Stimulated activated CD4-positive, alpha-beta T cell treated with anti-CD3 and anti-CD28 coated beads, Interleukin-4, amount 100 ng/mL, for 4 hours (primary cell): ENCODE results near the gene STING1.
"Not testable (repeated sequence)": the region's sequence is repeated elsewhere in the genome, so short reads cannot be mapped to it uniquely, and the experiment has no call there.

Experiments used
- DNase-seq, 2 experiments: peaks; one replicate each; pipeline ENCODE4 v3.0.0-alpha.2; 2020

The STING1 gene

DNA sequence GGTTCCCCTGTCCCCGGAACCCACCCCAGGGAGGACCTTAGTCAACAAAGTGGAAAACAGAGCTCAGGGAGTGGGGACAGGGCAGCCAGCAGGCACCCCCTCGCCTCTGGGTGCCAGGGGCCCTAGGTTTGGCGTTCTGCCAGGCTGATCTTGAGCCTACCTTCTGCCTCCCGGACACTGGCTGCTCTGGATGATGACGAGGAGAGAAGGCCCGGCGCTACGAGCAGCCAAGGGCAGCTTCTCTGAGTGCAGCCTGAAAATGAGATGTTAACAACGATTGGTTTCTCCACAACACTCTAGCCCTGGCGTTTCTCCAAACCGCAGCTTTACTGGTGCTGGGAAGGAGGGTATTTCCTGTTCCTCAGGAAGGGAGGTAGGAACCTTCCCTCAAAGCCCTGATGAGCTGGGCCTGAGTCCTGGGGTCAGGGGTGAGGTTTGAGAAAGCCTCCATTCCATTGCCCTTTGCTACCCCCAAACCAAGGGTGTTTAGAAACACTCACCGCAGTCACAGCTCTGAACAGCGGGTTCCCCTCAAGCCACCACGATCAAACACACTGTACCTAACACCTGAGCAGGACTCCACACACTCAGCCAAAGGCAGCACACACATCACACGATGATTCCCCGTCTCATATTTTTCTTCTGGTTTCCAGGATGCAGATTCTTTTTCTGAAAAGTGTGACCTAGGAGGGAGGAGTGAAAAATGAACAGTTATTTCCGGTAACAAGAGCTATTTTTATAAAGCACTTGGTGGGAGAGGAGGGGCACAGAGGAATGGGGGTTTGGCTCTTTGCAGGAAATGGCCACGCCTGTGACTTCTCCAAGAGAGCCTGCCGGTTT lies at the start of gene STING1:
Gene STING1 (minus strand): TSS at position 709 of the 840 bp plus-strand sequence. CDS start 1,054 bp downstream, outside the sequence.
- DNase-seq: peak; percentile 43

DNA sequence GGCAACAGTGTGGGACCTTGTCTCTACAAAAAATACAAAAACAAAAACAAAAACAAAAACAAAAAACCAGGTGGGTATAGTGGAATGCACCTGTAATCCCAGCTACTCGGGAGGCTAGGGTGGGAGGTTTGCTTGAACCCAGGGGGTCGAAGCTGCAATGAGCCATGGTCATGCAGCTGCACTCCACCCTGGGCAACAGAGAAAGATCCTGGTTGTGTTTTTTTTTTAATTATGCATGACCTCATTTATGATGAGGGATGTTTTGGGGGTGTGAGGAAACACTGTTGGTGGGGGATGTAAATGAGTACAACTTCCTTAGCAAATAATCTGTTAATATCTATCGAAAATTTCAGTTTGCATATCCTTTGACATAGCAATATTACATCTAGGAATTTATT lies 49.2 kb upstream of the STING1 start:
- no peak for DNase-seq

- DNase-seq: not testable (repeated sequence)
These were observed 47.5 kb upstream of the STING1 start for GRCh38 chr5:139530079-139530478.

- DNase-seq: not testable (repeated sequence)
These were observed 46.1 kb upstream of the STING1 start for GRCh38 chr5:139528695-139529094.

DNA sequence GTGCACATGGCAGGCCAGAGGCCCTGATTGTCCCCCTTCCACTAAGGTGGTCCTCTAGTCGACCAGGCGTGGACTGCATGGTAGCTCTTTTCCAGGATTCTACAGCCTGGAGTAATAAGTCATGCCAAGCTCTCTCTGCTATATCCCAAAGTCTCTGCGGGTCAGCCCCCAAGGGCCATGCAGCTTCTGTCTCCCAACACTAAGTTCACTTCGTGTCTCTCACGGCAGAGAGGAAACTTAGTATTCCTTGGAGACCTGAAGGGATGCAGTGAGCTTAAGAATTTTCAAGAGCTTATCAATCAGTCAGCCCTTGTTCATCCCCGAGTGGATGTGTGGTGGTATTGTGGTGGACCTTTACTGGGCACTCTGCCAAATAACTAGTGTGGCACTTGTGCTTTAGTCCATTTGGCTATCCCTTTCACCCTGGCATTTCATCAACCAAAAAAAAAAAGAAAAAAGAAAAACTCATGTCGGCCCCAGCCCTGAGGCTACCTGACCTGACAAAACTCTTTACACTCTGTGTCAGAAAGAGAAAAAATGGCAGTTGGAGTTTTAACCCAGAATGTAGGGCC lies 45.4 kb upstream of the STING1 start:
- not testable (repeated sequence) for DNase-seq

DNA sequence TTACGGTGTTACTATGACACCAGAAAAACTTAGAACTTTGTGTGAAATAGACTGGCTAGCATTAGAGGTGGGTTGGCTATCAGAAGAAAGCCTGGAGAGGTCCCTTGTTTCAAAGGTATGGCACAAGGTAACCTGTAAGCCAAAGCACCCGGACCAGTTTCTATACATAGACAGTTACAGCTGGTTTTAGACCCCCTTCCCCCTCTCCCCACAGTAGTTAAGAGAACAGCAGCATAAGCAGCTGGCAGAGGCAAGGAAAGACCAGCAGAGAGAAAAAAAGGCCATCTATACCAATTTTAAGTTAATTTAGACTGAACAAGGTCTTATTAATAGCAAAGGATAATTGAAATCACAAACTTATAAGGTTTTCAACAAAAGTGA lies 44.5 kb upstream of the STING1 start:
- not testable (repeated sequence) for DNase-seq

DNA sequence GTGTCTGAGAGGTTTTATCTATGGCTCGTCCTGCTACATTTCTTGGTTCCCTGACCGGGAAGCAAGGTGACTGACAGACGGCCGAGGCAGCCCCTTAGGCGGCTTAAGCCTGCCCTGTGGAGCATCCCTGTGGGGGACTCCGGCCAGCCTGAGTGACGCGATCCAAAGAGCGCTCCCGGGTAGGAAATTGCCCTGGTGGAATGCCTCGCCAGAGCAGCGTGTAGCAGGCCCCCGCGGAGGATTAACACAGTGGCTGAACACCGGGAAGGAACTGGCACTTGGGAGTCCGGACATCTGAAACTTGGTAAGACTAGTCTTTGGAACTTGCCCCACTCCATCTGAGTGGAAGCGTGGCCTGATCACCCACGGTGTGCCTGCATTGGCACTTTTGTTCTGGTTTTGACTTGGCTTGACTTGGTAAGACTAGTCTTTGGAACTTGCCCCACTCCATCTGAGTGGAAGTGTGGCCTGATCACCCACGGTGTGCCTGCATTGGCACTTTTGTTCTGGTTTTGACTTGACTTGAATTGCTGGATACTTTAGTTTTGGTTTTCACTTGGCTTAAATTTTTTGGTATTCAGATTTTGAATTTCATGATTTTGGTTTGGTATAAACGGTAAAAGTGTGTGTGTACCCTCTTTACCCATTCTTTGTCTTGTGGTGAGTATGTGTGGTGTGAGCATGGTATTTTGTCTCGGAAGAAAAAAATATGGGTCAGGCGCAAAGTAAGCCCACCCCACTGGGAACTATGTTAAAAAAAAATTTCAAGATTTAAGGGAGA lies 43.9 kb upstream of the STING1 start:
- not testable (repeated sequence) for DNase-seq

GRCh38 chr5:139525586-139526308 lies 43.2 kb upstream of the STING1 start:
- DNase-seq: not testable (repeated sequence)

- DNase-seq: no peak
These were observed 42.5 kb upstream of the STING1 start for GRCh38 chr5:139524940-139525585.

DNA sequence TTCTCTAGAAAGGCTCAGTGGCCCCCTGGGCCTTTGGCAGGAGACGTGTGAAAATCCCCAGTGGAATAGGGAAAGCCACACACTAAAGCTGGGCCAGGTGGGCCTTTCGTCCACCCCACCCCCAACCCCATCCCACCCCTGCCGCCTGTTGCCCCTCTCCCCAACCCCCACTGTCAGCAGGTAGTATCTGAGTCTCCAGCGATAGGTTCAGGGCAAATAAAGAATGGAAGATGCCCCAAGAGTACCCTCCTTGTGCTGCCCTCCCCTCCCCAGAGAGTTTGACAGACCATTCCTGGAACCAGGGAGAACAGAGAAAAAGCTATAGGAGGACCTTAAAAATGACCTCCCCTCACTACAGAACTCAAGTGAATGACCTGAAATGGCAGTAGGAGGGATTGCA lies 41.9 kb upstream of the STING1 start:
- DNase-seq: no peak

- DNase-seq: no peak
These were observed 41.3 kb upstream of the STING1 start for GRCh38 chr5:139523635-139524445.

DNA sequence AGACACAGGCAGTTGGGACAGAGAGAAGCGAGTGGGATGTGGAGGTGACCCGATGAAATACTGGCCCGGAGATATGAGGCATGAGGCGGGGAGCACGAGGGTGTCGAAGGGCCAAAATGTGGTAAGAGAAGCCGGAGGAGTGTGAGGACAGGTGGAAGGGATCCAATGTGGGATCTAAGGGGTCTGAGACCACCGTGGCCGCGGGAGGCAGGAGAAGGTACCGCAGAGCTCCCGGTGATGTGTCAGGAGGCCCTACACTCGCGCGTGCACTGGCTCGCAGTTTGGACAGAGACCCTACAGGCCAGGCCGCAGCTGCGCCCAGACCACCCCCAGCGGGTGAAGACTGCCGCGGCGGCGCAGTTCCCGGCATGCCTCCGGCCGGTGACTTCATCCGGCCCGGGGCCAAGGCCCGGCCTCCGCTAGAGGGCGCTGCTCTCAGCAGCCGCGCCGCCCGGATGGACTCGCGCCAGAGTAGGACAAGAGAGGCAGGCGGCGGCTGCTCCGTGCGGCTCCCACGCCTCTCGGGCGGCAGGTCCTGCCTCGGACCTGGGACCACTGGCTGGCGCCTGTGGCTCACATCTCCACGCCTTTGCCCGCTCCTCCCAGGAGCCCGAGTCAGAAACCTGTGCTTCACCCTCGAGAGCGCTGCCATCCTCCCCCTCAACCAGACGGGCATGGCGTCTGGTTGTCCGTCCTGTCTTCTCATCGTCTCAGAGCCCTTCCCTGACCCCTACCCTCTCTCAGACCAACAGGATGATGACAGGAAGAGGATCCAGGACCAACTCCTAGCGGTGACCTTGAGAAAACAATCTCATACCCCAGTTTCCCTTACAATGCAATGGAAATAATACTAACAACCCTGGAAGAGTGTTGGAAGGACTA lies 35.4 kb upstream of the STING1 start:
- DNase-seq: peak; percentile 81 to 94

DNA sequence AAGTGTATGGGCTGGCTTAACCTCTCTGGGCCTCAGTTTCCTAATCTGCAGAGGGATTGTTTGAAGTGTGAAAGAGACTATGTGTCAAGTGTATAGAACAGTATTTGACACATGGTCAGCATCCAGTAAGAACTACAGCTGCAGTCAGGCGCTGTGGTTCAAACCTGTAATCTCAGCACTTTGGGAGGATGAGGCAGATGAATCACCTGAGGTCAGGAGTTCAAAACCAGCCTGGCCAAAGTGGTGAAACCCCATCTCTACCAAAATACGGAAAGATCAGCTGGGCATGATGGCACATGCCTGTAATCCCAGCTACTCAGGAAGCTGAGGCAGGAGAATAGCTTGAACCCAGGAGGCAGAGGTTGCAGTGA lies 31.9 kb upstream of the STING1 start:
- no peak for DNase-seq

GRCh38 chr5:139513852-139514485 lies 31.4 kb upstream of the STING1 start:
- DNase-seq: no peak

DNA sequence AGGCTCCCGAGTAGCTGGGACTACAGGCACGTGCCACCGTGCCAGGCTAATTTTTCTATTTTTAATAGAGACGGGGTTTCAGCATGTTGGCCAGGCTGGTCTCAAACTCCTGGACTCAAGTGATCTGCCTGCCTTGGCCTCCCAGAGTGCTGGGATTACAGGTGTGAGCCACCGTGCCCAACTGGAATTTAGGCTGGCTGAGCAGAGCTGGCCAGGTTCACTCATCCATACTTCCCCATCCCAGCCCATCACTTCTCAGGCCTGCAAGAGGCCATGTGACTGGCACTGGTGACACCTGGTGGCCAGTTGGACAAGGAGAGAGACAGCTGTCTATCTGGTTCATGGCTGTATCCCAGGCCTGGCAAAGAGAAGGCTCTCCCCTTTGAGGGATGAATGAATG lies 30.9 kb upstream of the STING1 start:
- DNase-seq: peak; percentile 74 to 75

GRCh38 chr5:139512786-139513390 lies 30.3 kb upstream of the STING1 start:
- DNase-seq: no peak

DNA sequence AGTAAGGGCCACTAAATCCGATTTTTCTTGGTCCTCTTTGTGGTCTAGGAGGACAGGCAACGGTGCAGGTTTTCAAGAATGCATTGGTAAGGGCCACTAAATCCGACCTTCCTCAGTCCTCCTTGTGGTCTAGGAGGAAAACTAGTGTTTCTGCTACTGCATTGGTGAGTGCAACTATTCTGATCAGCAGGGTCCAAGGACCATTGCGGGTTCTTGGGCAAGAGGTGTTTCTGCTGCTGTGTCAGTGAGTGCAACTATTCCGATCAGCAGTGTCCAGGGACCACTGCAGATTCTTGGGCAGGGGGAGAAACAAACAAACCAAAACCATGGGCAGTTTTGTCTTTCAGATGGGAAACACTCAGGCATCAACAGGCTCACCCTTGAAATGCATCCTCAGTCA lies 22.2 kb upstream of the STING1 start:
- not testable (repeated sequence) for DNase-seq

DNA sequence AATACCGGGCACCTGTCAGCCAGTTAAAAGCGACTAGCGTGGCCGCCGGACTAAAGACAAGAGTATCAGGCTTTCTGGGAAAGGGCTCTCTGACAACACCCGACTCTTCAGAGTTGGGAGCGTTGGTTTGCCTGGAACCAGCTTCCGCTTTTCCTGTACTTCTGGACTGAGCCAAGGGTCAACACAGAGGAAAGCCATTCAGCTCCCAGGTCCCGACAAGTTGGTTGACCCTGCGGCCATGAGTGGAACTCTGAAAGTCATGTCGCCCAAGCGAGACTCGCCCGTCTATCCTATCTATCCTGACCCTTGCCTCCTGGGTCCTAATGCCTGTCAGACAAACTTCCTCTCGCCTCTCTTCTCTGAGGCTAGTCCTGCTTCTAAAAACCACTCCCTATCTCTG lies 21.3 kb upstream of the STING1 start:
- DNase-seq: not testable (repeated sequence)

DNA sequence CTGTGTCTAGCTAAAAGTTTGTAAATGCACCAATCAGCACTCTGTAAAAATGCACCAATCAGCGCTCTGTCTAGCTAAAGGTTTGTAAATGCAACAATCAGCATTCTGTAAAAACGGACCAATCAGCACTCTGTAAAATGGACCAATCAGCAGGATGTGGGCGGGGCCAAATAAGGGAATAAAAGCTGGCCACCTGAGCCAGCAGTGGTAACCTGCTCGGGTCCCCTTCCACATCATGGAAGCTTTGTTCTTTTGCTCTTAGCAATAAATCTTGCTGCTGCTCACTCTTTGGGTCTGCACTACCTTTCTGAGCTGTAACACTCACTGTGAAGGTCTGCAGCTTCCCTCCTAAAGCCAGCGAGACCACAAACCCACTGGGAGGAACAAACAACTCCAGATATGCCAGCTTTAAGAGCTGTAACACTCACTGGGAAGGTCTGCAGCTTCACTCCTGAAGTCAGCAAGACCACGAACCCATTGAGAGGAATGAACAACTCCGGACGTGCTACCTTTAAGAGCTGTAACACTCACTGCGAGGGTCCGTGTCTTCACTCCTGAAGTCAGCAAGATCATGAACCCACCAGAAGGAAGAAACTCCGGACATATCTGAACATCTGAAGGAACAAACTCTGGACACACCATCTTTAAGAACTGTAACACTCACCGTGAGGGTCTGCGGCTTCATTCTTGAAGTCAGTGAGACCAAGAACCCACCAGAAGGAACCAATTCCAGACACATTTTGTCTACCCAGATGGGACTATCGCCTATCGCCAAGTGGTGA lies 20.7 kb upstream of the STING1 start:
- not testable (repeated sequence) for DNase-seq
